ENCODE measurements around the gene LRIT1. TPM values are rescaled to one million over a fixed set of nuclear protein-coding genes. Genes with fewer than 3 reads are reported as not detected.

Gene LRIT1
- total and polyA plus RNA-seq, 2 donors (not counting 3 experiments of a cell fraction or from before 2014, with no cell fraction given) = not detected

- H3K27ac ChIP-seq (ENCODE audit: insufficient read depth, low read depth, low read length) = no peak overlapping the region
- ChIA-PET CTCF (interaction anchor here (1.1 kb wide), 1 partner anchor 20 kb away, joined by 3 read pairs; no protein-coding TSS in a partner anchor), POLR2A (no interaction called here)
- TF ChIP-seq GATA2 (IDR thresholded peaks at IDR 0.05; ENCODE audit: insufficient read depth, insufficient read length, low read depth, low read length) (no peak), EZH2 (IDR thresholded peaks at IDR 0.05; ENCODE audit: borderline replicate concordance, low read depth, low read length, severe bottlenecking) (no peak), MAX (IDR thresholded peaks at IDR 0.05; ENCODE audit: insufficient read depth, insufficient read length) (no peak), CTCF (IDR thresholded peaks at IDR 0.05; ENCODE audit: extremely low read depth in 1 of 2, insufficient read depth in 1 of 2, low read depth in 1 of 2, low read length in 2 of 2) (no peak), MYC (IDR thresholded peaks at IDR 0.05; ENCODE audit: low read depth, low read length) (no peak), FOS (IDR thresholded peaks at IDR 0.05; ENCODE audit: borderline replicate concordance, insufficient read depth, low read length) (no peak), POLR2AphosphoS5 (IDR thresholded peaks at IDR 0.05; ENCODE audit: insufficient read depth, low read depth, low read length) (no peak), JUN (IDR thresholded peaks at IDR 0.05; ENCODE audit: borderline replicate concordance, insufficient read depth, insufficient read length, low read depth) (no peak), POLR2A (IDR thresholded peaks at IDR 0.05; ENCODE audit: low read depth, low read length) (no peak)
- H3K9me3 ChIP-seq (replicated peaks; ENCODE audit: control insufficient read depth, insufficient read depth, low read length) = no peaks in the 10 kb centered on the region
- DNase-seq (ENCODE audit: low read depth, low spot score) (no peak), FAIRE-seq (no peak)
- H3K4me3 ChIP-seq (replicated peaks in 1 of 3; ENCODE audit: insufficient read depth in 1 of 3, low read depth in 1 of 3, low read length in 3 of 3) = no peak overlapping the region
- no peaks in the 10 kb centered on the region for H3K79me2 ChIP-seq (ENCODE audit: control insufficient read depth, insufficient read depth, low read length)
- no peaks in the 10 kb centered on the region for H3K4me1 ChIP-seq (ENCODE audit: control insufficient read depth, extremely low read depth, insufficient read depth, low read length)
- BruUV-seq (replicated peaks) = no TSS peak
- H3K4me2 ChIP-seq (ENCODE audit: insufficient read depth, low read length) = no peak overlapping the region
- H3K9ac ChIP-seq (replicated peaks; ENCODE audit: extremely low read depth, insufficient read depth, low read length) = no peak overlapping the region
- H3K36me3 ChIP-seq (ENCODE audit: control insufficient read depth in 2 of 2, extremely low read depth in 1 of 2, insufficient read depth in 2 of 2, low read length in 2 of 2) = no peaks in the 10 kb centered on the region
- H3K9me1 ChIP-seq (replicated peaks; ENCODE audit: control insufficient read depth, extremely low read depth, insufficient read depth, low read length) = no peaks in the 10 kb centered on the region
- no peaks in the 10 kb centered on the region for H4K20me1 ChIP-seq (replicated peaks; ENCODE audit: control insufficient read depth, extremely low read depth, insufficient read depth, low read length)
- peaks cover 31% of the 10 kb centered on the region in 2 experiments for H3K27me3 ChIP-seq (ENCODE audit: control insufficient read depth in 2 of 2, insufficient read depth in 2 of 2, low read length in 2 of 2)
- intact Hi-C loops (cut with micrococcal nuclease) = no loop called here
- H2AFZ ChIP-seq (ENCODE audit: low read depth, low read length) = no peak overlapping the region
- dilution Hi-C loops (cut with MboI; ENCODE audit: extremely low pct_ligation_motif_present, low sequenced_read_pairs) = no loop called here
Observed at GRCh38 chr10:84196941-84197340, 44.4 kb downstream of the LRIT1 start.
